ENCODE results near the gene SERGEF.
A peak's percentile ranks its signal among the peaks of the same experiment; 100 is the strongest.

Gene SERGEF

GRCh38 chr11:18012906-18013781, at the start of gene SERGEF:
SERGEF (minus strand) TSS chr11:18013047; CDS start chr11:18013010, 37 bp downstream.
- peak; percentile 70 to 90 for DNase-seq (ENCODE audit: low read depth in 2 of 2)

GRCh38 chr11:18061351-18061750, 48.5 kb upstream of the SERGEF start:
- DNase-seq (ENCODE audit: low read depth in 2 of 2), result no peak

- no peak for DNase-seq (ENCODE audit: low read depth in 2 of 2)
These were observed 43.8 kb upstream of the SERGEF start for GRCh38 chr11:18056561-18057181.

DNA sequence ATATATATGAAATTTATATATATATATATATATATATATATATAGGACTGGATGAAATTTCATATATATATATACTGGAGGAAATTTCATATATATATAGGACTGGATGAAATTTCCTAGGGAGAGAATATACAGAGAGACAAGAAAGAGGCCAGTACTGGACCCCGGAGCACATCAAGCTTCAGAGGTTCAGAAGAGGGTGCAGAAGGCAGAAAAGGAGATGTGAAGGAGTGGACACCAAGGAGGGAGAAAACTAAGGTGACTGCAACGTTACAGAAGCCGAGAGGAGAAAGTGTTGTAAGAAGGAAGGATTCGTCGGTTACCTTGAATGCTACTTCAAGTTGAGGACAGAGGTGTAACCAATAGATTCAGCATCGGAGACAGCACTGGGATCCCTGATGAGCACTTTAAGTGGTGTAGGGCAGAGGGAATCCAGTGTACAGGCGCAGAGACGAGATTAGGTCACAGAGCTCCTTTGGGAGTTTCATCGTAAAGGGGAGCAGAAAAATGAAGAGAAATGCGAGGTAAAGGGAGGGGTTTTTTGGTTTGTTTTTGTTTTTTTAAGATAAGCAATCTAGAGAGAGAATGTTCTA, 41.8 kb upstream of the SERGEF start:
- DNase-seq (ENCODE audit: low read depth in 2 of 2), result no peak

- DNase-seq (ENCODE audit: low read depth in 2 of 2), result no peak
These were observed 38.0 kb upstream of the SERGEF start for GRCh38 chr11:18050848-18051247.

GRCh38 chr11:18046116-18046777, 33.4 kb upstream of the SERGEF start, which contains the start of gene TPH1:
TPH1 (minus strand) TSS chr11:18046269; CDS start chr11:18040762, 5,507 bp downstream.
- DNase-seq (ENCODE audit: low read depth in 2 of 2), result no peak

GRCh38 chr11:18036456-18036855, 23.6 kb upstream of the SERGEF start:
- no peak for DNase-seq (ENCODE audit: low read depth in 2 of 2)

DNA sequence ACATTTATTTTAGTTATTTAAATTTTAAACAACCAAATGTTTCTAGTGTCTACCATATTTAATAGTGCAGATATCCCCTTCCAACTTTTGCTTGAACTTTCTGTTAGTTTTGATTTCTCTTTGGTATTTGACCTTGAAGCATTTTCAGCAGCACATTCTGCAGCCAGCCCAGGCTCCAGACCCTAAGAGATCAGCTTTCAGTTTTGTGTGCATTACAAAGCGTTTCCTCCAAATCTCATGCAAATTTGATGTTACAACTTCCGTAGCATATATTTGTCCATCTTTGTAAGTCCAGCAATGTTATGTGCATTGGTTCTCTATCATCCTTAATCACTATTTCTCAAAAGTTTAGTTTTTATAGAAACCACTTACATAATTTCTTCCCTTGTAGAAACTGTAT, 14.6 kb upstream of the SERGEF start:
- no peak for DNase-seq (ENCODE audit: low read depth in 2 of 2)

GRCh38 chr11:18022419-18022818, 9.6 kb upstream of the SERGEF start:
- DNase-seq (ENCODE audit: low read depth in 2 of 2), result no peak

DNA sequence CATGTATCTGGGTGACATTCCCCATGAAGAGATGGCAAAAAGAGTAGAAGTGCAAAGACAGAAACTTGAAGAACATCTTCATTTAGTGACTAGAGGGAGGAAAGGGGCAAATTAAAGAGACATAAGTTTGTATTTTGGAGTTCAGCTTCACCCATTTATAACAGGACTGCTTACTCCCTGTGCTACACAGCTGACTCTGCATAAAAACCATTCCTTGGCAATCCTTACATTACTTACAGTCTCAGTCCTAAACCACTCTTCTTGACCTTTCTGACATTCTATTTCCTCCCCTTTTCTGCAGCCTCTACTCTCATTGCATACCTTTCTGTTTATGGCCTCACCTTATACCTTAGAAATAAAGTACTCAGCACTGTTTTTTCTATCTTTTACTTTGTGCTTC, 6.8 kb upstream of the SERGEF start:
- DNase-seq (ENCODE audit: low read depth in 2 of 2), result no peak

DNA sequence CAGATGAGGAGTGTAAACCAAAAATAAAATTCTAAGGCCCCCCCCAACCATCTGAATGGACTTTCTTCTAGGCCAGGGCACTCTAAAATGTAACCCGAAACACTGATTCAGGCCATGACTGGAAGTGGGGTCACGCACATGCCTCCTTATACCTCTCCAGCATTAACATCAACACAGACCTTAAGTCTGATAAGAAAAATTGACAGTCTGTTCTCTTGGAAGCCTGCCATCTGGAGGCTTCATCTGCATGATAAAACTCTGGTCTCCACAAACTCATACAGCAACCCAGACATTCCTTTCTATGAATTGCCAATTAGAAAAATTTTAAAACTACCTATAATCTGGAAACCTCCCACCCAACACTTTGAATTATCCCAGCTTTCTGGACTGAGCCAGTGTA, 3.9 kb upstream of the SERGEF start:
- DNase-seq (ENCODE audit: low read depth in 2 of 2), result no peak

DNA sequence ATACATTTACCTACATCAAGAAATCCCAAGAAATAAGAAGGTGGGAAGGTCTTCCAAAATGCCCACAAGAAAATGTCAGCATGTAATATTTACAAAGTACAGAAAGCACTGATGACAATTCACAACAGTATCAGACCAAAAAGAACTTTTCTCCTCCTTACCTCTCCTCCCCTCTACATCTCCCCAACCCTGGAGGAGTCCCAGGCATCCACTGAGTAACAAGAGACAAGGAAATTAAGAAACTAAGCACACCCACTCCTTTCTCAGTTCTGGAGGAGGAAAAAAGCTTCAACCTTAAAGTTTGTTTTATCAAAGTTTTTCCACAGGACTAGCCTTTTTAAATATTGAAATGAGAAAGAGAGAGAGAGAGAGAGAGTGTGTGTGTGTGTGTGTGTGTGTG, 2.0 kb upstream of the SERGEF start:
- no peak for DNase-seq (ENCODE audit: low read depth in 2 of 2)

DNA sequence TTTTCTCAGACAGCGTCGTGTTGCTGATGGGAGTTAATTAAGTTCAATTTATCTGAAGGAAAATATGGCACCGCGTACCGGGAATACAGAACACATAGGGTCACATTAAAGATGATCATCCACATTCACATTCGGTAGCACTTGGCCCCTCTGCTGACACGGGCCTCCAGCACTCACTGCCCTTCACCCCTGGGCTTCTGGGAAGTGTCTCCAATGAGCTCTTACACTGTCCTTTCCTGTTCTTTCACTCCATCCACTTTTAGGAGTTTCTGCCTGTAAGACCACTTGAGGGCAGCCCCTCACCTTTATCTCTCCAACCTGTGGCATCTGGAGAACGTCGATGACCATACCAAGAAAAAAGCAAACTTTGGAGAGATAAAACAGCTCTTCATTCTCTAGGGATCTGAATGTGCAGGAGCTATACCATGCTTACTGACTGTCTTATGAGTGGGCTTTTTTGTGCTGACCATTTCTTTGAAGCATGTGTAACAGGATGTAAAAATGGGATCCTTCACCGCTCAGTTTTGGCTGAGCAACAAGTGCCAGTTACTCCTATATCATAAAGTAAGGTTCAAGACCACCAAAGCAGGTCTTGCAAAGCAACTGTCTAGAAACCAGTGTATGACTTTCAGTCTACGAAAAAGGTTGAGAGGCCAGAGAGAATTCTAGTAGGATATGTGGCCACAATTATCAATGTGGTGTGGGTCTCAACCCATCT, 1.1 kb upstream of the SERGEF start:
- no peak for DNase-seq (ENCODE audit: low read depth in 2 of 2)

- no peak for DNase-seq (ENCODE audit: low read depth in 2 of 2)
These were observed 533 bp downstream of the SERGEF start for GRCh38 chr11:18012122-18012905.

- DNase-seq (ENCODE audit: low read depth in 2 of 2), result no peak
These were observed 1.2 kb downstream of the SERGEF start for GRCh38 chr11:18011633-18012032.

GRCh38 chr11:18010977-18011586, 1.8 kb downstream of the SERGEF start:
- no peak for DNase-seq (ENCODE audit: low read depth in 2 of 2)

DNA sequence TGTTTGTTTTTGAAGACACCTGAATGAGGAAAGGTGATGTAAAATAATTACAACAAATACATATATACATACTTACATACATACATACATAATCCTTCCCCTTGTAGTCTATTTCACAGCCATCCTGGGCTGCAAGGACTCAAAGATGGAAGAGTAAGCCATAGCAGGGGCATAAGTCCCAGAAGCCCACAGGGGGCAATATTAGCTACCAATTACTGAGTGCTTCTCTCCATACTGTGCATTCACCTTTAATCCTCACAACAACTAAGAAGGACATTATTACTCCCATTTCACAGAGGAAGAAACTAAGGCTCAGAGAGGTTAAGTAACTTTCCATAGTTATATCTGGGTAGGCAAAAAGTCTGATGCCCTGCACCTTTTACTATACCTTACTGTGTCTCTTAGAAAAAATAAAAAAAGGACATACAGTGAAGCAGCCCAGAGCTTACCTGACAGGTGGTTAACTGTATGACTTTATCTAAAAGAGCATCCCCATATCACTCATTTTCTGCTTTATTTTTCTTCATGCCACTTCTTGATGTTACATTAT, 2.7 kb downstream of the SERGEF start:
- no peak for DNase-seq (ENCODE audit: low read depth in 2 of 2)

GRCh38 chr11:18005376-18006129, 7.3 kb downstream of the SERGEF start:
- DNase-seq (ENCODE audit: low read depth in 2 of 2), result no peak

DNA sequence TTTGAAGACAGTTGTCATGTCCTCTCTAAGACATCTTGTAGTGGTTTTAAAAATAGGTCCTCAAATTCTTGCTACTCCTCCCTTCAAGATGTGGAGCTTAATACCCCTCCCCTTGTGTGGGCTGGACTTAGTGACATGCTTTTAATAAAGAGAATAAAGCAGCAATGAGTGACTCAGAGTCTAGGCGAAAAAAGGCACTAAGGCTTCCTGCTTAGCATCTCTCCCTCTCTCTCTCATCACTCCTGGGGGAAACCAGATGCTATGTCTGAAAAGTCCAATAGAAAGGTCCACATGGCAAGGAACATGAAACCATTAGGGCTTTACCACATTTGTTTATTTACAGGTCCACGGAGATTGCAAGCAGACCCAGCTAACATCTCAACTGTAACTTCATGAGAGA, 11.7 kb downstream of the SERGEF start:
- no peak for DNase-seq (ENCODE audit: low read depth in 2 of 2)
